GM21825 (cell line): ENCODE measurements around the gene NOL4L.

Experiments used
- ATAC-seq: cut with Tn5 transposase; IDR thresholded peaks from one replicate; pipeline ENCODE4 v1.9.1; 2021; ENCODE audit warnings: mild to moderate bottlenecking, moderate library complexity; ENCODE audit not compliant: unreplicated experiment

NOL4L gene

DNA sequence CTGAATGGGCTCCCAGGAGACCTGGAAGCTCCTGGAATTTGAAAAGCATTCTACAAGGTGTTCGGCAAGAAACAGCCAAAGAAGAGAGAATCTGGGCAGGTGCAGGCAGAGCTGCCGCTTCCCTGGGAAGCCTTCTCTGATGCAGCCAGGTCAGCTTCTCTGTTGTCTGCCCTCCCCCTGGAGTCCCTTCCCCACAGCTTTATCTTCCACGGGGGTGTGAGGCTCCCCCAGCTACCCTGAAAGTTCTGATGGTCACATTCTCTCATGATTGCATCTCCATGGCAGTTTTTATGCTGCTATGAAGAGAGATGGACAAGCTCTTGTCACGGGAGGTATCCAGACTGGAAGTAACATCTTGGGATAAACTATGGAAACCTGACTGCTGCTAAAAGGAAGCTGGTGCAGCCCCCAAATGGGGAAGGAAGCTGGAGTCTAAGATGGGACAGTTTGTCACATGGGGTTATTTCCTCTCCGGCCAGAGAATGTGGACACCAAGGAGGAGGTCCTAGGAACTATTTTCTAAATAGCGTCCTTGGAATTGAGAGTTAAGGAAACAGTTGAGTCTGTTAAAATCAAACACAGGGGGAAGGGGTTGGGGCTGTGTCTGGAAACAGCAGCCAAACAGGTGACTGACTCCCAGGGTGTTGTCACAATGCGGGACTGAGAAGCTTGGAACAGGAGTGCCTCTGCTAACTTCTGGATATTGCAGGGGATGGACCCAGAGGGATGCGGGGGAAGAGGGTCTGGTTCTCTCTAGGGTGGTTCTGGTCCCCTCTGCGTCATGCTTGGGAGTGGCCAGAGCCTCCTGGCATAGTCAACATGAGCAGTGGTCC, 135.9 kb downstream of the NOL4L start:
- no peak for ATAC-seq

GRCh38 chr20:32448306-32449056, 136.7 kb downstream of the NOL4L start:
- no peak for ATAC-seq

- no peak for ATAC-seq
Observed at GRCh38 chr20:32447136-32448027, 137.8 kb downstream of the NOL4L start.

DNA sequence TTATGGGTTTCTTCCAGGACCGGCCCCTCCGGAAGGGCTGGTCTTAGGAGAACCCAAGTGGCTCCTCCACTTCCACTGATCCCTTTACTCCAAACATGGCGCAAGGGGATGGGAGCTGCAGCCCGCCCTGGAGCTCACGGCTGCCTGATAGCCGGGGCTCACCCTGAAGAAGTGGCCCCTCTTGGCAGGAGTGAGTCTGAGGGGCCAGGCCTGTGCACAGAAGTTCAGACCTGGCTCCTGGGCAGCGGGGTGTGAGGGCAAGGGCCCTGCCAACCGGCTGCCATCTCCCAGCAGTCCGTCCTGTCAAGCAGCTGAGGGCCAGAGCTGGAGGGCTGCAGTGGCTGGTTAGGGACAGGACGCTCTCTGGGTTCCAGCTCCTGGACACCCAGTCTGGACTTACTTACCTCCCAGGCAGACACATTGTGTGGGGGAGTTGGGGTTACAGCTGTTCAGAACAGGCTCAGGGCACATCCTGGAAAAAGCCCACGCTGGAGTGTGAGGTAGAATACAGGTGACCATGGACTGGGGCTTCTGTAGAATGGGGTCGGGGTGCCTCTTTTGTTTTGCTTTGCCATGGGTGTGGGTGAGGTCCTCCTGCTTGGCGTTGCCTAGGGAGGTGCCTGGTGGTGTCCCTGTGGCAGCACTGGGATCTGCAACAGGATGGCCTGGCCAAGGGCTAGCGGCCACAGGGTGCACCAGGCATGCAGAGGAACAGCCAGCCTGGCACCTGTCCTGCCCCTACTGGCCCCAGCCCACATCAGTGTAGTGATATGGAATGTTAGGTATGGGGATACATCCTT, 138.6 kb downstream of the NOL4L start:
- ATAC-seq: no peak

GRCh38 chr20:32445539-32446273, 139.4 kb downstream of the NOL4L start:
- no peak for ATAC-seq

GRCh38 chr20:32444474-32445220, 140.5 kb downstream of the NOL4L start:
- ATAC-seq: no peak

- ATAC-seq: no peak
Observed at GRCh38 chr20:32443386-32443974, 141.7 kb downstream of the NOL4L start.

DNA sequence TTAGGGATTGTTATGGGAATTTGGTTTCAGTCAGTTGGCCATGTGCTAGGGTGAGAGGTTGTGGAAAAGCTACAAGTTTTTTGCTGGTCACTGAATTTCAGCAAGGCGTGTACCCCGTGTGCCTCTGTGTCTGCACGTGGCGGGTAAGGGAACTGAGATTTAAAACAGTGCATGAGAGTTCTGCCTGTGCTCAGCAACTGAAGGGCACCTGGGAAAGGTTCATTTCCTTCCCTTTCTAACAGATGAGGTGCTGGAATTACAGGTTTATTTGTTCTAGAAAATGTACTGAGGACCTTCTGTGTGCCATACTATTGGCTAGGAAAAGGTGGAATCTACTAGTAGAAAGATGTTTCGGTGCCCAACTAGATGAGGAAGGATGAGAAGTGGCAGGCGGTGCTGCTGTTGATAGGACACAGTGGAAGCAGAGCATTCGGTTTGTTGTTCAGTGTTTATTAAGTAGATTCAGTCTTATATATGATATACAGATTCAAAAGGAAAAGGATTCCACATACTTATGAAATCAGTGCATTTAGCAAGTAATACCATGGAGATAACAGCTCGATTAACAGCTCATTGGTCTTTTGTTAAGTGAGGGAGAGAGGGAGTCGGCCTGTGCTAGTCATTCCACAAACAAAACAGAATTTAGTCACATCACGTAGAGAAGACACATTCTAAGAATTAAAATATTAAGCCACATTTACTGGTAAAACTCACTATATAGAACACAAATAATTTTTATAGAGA, 142.3 kb downstream of the NOL4L start:
- ATAC-seq: no peak

DNA sequence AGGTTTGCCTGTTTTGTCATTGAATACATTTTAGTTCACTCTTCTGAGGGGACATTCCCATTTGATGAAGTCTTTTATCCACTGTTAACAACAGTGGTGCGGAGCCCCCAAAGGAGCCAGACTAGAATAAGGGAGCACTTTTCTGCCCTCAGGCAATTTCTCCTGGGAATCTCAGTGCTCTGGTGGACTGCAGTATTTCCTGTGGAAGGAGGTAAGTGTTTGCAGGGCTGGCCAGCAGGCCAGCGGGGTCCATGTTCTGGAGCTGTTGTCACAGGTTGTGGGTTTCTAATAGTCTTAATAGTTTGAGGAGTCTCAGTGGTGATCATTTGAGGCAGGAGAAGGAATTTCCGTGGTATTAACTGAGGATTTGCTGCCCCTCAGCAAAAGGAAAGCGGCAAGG, 143.5 kb downstream of the NOL4L start:
- ATAC-seq: no peak

- no peak for ATAC-seq
Observed at GRCh38 chr20:32440758-32441078, 144.4 kb downstream of the NOL4L start.

- ATAC-seq: no peak
Observed at GRCh38 chr20:32440069-32440757, 144.9 kb downstream of the NOL4L start.

GRCh38 chr20:32439132-32439829, 145.9 kb downstream of the NOL4L start:
- ATAC-seq: no peak

- no peak for ATAC-seq
Observed at GRCh38 chr20:32438331-32438858, 146.7 kb downstream of the NOL4L start.

DNA sequence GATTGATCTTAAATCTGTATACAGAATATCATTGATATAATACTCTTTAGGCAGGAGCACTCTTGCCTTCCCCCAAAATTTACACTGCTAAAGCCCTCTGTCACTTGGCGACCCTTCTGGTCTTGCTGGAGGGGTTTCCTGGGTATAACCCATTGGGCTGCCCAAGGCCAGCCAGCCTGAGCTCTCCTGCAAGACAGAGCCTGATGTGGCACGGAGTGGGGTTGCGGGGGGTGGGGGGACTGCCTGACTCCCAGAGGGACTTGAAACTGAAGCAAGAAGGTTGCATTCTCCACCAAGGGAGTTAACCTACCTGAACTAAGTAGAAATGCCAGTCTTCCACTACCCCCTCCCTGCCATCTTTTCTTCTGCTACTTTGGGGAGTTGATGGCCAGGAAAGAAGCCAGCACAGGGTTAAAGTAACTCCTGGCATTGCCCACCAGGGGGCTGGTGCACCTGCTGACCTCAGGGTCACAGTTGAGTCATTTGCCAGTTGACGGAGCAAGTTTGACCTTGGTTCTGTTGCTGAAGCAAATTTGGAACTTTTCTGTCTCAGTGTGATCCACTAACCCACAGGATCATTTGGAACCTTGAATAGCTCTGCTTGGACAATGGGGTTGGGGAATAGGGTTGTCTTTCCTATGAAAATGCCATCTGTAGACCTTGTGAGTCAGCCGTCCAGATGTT, 147.6 kb downstream of the NOL4L start:
- no peak for ATAC-seq

- ATAC-seq: no peak
Observed at GRCh38 chr20:32436968-32437367, 148.2 kb downstream of the NOL4L start.
